Large intestine (tissue), 3 donors: ENCODE measurements around the gene METTL24. TPM values are rescaled to one million over a fixed set of nuclear protein-coding genes. Genes with fewer than 3 reads are reported as not detected.

Experiments
- DNase-seq, 2 donors: peaks; one replicate each; pipeline versions ENCODE4 v3.0.0 to v3.0.0-alpha.2; 2013
- H3K27ac ChIP-seq: one replicate; pipeline ENCODE4 v1.5.1; 2013; ENCODE audit warnings: low read length
- H3K27me3 ChIP-seq: 2 replicates; pipeline ENCODE4 v1.6.1; 2013; ENCODE audit warnings: low read length; ENCODE audit not compliant: control insufficient read depth, insufficient read depth
- H3K36me3 ChIP-seq: 2 replicates; pipeline ENCODE4 v1.6.1; 2013; ENCODE audit warnings: low read length; ENCODE audit not compliant: control insufficient read depth, insufficient read depth
- H3K4me1 ChIP-seq: one replicate; pipeline ENCODE4 v1.6.1; 2013; ENCODE audit warnings: low read length; ENCODE audit not compliant: control insufficient read depth, insufficient read depth
- H3K4me3 ChIP-seq: one replicate; pipeline ENCODE4 v1.5.1; 2013; ENCODE audit warnings: low read length
- H3K9me3 ChIP-seq: one replicate; pipeline ENCODE4 v1.6.1; 2013; ENCODE audit warnings: mild to moderate bottlenecking, low read depth, low read length, moderate library complexity; ENCODE audit not compliant: control insufficient read depth
- WGBS: methylation state at CpG from one replicate; pipeline ENCODE4 v1.1.5; 2013; ENCODE audit warnings: low lambda C conversion rate; ENCODE audit not compliant: insufficient coverage; 5-methylcytosine and 5-hydroxymethylcytosine counted together
- polyA plus RNA-seq: library from polyadenylated mRNA; unstranded; fragments of 120-200 nt; gene quantifications from one replicate; pipeline ENCODE4 v1.2.1, GENCODE V29; 2013

METTL24 gene
- polyA plus RNA-seq, 1 donor, result 3.4 TPM

DNA sequence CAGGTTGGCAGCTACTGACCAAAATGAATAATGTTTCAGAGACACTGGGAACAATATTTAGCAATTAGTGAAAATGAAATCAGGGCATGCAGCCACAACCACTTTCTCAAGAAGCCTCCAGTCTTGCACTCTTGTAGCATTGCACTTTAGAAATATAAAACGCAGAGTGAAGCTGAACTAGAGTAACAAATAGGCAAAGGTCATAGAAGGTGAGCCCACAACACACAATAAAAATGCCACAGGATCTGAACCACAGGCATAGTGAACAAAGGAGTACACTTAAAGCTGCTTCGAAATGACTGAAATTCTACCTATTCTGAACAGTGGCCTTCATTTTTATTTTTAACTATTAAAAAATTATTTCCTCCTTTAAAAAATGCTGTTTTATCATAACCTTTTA, 32.3 kb upstream of the METTL24 start:
- DNase-seq, result no peak
- WGBS, result 17% methylated on average over 2 of the region's 2 CpGs
- Histone ChIP-seq H3K4me3 (no peak overlapping the region), H3K27me3 (no peaks in the 10 kb centered on the region), H3K9me3 (no peaks in the 10 kb centered on the region), H3K4me1 (no peaks in the 10 kb centered on the region), H3K27ac (no peak overlapping the region), H3K36me3 (no peaks in the 10 kb centered on the region)

DNA sequence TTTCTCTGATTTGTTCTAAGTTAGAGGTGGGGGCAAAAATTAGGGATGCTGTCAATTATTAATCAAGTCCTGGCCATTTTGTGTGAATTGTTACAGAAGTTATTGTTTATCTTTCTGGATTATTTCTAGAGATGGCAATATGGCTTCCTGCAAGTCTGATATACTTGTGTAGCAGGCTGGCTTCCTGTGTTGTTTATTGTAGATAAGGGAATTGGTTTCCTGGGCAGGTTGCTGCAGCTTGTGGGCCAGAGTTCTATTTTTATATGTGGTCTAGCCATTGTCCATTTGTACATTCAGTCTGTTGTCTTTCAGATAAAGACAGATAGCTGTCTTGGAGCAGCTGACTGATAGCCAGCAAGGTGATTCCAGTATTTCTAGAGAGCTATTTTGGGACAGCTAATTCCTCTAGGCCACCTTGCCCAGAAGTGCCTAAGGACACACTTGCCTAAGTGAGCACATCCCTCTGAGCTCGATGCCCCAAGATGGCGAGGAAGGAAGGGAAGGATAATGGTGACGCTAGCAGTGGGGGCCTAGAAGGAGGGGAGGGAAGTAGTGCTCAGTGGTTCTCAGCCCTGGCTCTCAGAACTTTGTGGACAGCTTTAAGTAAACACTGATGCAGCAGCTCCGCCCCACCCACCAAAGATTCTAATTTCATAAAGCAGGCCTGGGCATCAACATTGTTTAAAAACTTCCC, 31.7 kb upstream of the METTL24 start:
- Histone ChIP-seq H3K4me1 (no peaks in the 10 kb centered on the region), H3K36me3 (no peaks in the 10 kb centered on the region), H3K4me3 (no peak overlapping the region), H3K9me3 (no peaks in the 10 kb centered on the region), H3K27me3 (no peaks in the 10 kb centered on the region), H3K27ac (no peak overlapping the region)
- WGBS, result no CpG with 5 or more reads among the region's 4 CpGs
- DNase-seq, result no peak

DNA sequence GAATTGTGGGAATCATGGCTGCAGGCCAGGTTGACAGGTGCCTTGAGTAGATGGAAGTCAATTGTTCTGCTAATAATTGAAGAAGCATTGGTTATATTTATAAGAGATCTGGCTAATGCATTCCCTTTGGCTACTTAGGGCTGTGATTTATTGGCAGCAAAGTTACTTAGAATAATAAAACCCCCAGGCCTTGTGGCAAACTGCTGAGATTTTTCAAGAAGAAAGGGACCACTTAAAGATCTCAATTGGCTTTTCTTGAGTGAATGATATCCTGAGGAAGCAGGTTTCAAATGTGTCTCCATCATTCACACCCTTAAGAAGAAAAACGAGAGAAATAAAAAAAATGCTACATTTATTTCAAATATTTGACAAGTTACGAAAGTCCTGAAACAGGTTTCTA, 29.8 kb upstream of the METTL24 start:
- Histone ChIP-seq H3K27ac (no peak overlapping the region), H3K27me3 (no peaks in the 10 kb centered on the region)
- 100% methylated on average over 1 of the region's 2 CpGs for WGBS

DNA sequence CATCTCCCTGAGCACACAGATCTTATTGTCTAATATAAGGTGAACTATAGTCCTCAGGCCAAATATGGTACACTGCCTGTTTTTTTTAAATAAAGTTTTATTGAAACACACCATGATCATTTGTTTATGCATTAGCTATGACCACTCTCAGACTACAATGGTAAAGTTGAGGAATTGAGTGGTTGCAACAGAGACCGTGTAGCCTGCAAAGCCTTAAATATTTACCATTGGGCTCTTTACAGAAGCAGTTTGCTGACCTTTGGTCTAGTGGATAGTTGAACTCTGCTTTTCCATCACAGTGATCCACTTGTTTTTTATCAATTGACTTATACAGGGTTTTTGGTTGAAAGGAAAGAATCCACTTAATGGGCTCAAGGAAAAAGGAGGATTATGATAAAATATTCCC, 27.3 kb upstream of the METTL24 start:
- no peak overlapping the region for H3K4me3 ChIP-seq
- H3K4me1 ChIP-seq, result no peaks in the 10 kb centered on the region
- H3K27me3 ChIP-seq, result no peaks in the 10 kb centered on the region
- no peak for DNase-seq
- no CpG with 5 or more reads among the region's 1 CpG for WGBS
- no peaks in the 10 kb centered on the region for H3K36me3 ChIP-seq
- no peak overlapping the region for H3K27ac ChIP-seq
- no peaks in the 10 kb centered on the region for H3K9me3 ChIP-seq

More for the DNA sequence above, 29.8 kb upstream of the METTL24 start:
- Histone ChIP-seq H3K36me3 (no peaks in the 10 kb centered on the region), H3K9me3 (no peaks in the 10 kb centered on the region), H3K4me3 (no peak overlapping the region), H3K4me1 (no peaks in the 10 kb centered on the region)
- no peak for DNase-seq

DNA sequence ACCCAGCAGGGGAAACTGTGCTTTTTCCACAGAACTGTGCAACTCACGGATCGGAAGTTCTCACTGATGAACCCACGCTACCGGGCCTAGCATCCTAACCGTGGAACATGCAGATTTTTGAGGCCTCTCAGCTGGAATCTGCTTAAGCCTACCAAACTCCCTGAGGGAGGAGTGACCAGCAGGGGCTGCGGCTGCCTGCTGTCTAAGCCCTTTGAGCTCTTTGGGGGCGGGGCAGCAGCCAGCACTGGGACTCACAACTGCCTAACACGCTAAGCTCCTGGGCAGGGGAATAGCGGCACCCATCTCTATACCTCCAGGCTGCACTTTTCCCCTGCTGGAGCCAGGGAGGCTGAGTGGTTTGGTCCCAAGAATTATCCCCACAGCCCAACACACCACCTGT, 20.4 kb upstream of the METTL24 start:
- H3K36me3 ChIP-seq, result no peaks in the 10 kb centered on the region
- no peaks in the 10 kb centered on the region for H3K4me1 ChIP-seq
- DNase-seq, result no peak
- no peak overlapping the region for H3K4me3 ChIP-seq
- no CpG with 5 or more reads among the region's 9 CpGs for WGBS
- no peak overlapping the region for H3K27ac ChIP-seq
- no peaks in the 10 kb centered on the region for H3K27me3 ChIP-seq
- no peaks in the 10 kb centered on the region for H3K9me3 ChIP-seq

DNA sequence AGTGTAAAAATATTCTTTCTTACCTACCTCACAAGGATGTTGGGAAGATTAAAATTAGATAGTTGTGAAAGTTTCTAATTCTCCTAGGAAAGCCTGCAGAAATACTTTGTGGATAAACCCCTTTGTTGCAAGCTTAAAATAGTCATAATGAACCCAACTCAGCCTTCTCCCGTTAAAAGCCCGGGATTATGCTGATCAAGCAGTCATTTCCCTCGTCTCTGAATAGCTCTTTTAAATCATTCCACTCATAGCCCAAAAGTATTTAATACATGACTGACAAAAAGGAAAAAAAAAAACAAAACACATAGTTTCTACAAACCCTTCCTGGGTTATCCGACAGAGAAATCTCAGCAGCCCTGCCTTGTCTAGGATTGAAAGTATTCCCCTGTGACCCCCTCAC, 10.9 kb upstream of the METTL24 start:
- Histone ChIP-seq H3K36me3 (no peaks in the 10 kb centered on the region), H3K9me3 (no peaks in the 10 kb centered on the region), H3K4me1 (no peaks in the 10 kb centered on the region), H3K27me3 (no peaks in the 10 kb centered on the region), H3K27ac (no peak overlapping the region), H3K4me3 (no peak overlapping the region)
- no CpG with 5 or more reads among the region's 4 CpGs for WGBS
- DNase-seq, result no peak

DNA sequence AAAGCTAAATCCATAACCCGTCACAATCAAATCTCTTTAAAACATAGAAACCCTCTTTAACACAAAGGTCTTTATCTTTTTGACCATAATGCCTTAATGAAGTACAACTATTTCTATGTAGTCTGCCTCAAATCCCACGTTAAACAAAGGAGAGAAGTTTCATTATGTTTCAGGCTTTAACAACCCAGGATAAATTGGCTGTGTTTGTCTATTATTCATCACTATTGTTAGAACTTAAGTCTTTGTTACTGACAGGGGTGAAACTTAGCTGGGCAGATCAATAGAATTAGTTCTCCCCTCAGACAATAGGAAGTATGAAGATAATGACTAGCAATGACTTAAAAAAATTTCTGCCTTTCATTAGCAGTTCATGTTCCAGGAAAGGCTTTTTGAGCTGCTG, 10.1 kb upstream of the METTL24 start:
- no peak overlapping the region for H3K4me3 ChIP-seq
- no peaks in the 10 kb centered on the region for H3K36me3 ChIP-seq
- no peaks in the 10 kb centered on the region for H3K4me1 ChIP-seq
- 100% methylated on average over 1 of the region's 2 CpGs for WGBS
- H3K9me3 ChIP-seq, result no peaks in the 10 kb centered on the region
- no peaks in the 10 kb centered on the region for H3K27me3 ChIP-seq
- no peak for DNase-seq
- no peak overlapping the region for H3K27ac ChIP-seq

DNA sequence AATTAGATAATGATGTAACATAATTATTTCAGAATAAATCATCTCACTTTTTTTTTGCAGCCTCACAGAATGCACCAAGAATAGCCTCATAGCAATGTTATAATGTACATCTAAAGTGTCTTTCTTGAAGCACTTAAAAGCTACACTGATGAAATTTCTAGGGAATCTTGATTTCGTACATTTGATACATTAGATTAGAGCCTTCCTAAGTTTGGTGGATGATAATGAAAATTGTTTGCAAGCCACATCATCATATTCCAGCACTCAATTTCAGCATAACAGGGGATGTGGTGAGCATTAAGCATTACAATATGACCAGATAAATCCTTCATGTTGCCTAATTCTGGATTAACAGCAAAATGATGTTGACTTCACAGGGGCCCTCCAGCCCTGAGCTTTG, 9.7 kb upstream of the METTL24 start:
- no peak overlapping the region for H3K4me3 ChIP-seq
- no CpG with 5 or more reads among the region's 1 CpG for WGBS
- H3K9me3 ChIP-seq, result no peaks in the 10 kb centered on the region
- no peaks in the 10 kb centered on the region for H3K36me3 ChIP-seq
- no peak for DNase-seq
- no peaks in the 10 kb centered on the region for H3K4me1 ChIP-seq
- no peak overlapping the region for H3K27ac ChIP-seq
- H3K27me3 ChIP-seq, result no peaks in the 10 kb centered on the region

DNA sequence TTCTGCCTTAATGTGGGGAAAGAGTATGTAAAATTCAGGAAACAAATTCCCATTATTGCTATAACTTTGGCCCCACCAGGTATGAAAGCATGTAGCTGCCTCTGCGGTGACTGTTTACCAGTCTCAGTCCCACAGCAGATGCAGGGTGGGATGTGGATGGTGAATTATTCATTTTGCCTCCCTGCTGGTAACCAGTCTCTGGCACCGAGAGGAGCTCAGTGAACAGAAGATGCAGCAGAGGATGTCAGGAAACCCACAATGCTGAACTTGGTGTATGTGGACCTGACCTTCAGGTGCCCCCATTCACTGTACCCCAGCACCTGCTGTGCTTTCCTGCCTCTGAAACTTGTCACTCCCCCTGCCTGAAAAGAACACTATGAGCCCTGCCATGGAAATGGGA, 8.8 kb upstream of the METTL24 start:
- Histone ChIP-seq H3K27me3 (no peaks in the 10 kb centered on the region), H3K27ac (no peak overlapping the region), H3K36me3 (no peaks in the 10 kb centered on the region), H3K4me1 (no peaks in the 10 kb centered on the region), H3K4me3 (no peak overlapping the region), H3K9me3 (no peaks in the 10 kb centered on the region)
- no CpG with 5 or more reads among the region's 2 CpGs for WGBS
- no peak for DNase-seq

DNA sequence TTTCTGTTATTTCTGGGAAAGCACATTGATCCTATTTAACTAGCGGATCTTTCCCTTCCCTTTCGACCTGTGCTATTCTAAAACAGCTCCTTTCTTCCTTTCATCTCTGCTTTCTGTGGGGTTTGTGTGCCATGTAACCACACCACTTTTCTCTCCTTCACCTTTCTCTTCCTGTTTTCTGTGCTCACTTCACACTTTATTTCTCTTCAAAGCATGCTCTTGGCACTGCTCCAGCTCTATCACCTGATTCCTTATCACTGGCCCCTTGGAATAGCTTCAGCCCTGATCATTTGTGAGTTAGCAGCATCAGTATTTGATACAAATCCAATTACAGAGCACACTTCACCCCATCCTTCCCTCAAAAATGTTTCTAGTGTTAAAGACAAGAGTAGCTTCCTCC, 8.1 kb upstream of the METTL24 start:
- no peak overlapping the region for H3K4me3 ChIP-seq
- H3K27ac ChIP-seq, result no peak overlapping the region
- H3K27me3 ChIP-seq, result no peaks in the 10 kb centered on the region
- no peaks in the 10 kb centered on the region for H3K9me3 ChIP-seq
- peak; percentile 44 to 60 for DNase-seq
- H3K4me1 ChIP-seq, result no peaks in the 10 kb centered on the region
- no peaks in the 10 kb centered on the region for H3K36me3 ChIP-seq
- WGBS, result no CpG with 5 or more reads among the region's 2 CpGs

DNA sequence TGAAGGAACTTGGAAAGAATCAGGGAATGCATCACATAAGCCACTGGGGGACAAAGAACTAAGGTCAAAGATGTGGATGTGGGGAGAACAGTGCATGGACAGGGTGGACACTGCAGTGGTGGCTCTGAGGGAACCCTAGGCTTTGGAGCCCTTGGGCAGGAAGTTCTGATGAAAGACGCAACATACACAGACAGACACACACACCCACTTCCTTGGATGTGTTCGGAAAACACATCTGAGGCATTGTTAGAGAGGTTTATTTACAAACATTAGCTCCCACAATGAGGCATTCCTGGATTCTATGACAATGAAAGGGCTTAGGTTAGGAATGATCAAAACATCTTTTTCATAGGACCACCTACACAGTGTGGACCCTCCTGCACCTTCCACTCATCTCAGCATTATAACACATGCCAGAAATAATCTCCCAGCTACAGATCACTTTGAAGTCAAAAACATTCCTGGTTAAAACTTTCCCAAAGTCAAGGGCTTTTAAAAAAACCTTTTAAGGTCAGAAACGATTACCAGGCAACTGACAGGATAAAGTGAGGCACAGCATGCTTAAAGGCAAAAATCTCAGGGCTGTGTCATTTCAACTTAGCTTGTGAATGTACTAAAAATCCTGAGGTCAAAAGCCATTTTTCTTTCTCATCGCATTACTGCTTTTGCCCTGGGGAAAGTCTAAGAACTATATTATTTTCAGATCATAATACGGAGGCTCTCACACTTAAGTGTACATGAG, 6.4 kb upstream of the METTL24 start:
- no peaks in the 10 kb centered on the region for H3K4me1 ChIP-seq
- no peak for DNase-seq
- H3K27me3 ChIP-seq, result peaks cover 3% of the 10 kb centered on the region
- H3K9me3 ChIP-seq, result no peaks in the 10 kb centered on the region
- no peaks in the 10 kb centered on the region for H3K36me3 ChIP-seq
- no peak overlapping the region for H3K4me3 ChIP-seq
- no peak overlapping the region for H3K27ac ChIP-seq
- WGBS, result 100% methylated on average over 1 of the region's 5 CpGs
